ENCODE data around the gene SRSF8. TPM values are rescaled to one million over a fixed set of nuclear protein-coding genes. Genes with fewer than 3 reads are reported as not detected.

The SRSF8 gene
- total and polyA plus RNA-seq, 9 of the 15 experiments (the other 6 are each of a cell fraction or from before 2014, with no cell fraction given) = 18.0 to 53.4 (median 27.9) TPM

DNA sequence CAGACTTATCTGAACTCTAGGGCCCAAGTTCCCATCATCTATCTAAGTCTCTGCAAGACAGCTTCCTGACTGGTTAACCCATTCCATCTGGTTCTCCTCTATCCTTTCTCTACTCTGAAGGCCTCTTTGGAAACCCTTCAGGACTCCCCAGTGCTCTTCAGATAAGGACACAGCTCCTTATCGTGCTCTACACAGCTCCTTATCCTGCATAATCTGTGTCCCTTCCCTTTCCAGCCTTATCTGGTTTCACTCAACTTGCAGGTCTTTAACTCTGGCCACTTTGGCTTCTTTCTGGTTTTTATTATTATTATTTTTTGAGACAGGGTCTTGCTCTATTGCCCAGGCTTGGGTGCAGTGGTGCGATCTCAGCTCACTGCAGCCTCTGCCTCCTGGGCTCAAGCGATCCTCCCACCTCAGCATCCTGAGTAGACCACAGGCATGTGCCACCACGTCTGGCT is 33.5 kb downstream of the SRSF8 start (continued):
- TF ChIP-seq, protein P1, sequence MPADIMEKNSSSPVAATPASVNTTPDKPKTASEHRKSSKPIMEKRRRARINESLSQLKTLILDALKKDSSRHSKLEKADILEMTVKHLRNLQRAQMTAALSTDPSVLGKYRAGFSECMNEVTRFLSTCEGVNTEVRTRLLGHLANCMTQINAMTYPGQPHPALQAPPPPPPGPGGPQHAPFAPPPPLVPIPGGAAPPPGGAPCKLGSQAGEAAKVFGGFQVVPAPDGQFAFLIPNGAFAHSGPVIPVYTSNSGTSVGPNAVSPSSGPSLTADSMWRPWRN (IDR thresholded peaks at IDR 0.05; ENCODE audit: low read depth) = peak; percentile 82
- TF ChIP-seq ZNF146 (CRISPR knock-in tag; IDR thresholded peaks at IDR 0.05; ENCODE audit: unreplicated experiment) (no peak), PCBP2 (IDR thresholded peaks at IDR 0.05; ENCODE audit: low read depth, low read length, poor library complexity, severe bottlenecking) (no peak), PHF20 (IDR thresholded peaks at IDR 0.05; ENCODE audit: partially characterized antibody) (peak; percentile 60), ZNF143 (CRISPR knock-in tag; IDR thresholded peaks at IDR 0.05) (no peak), CBX2 (IDR thresholded peaks at IDR 0.05; ENCODE audit: insufficient read depth, low read length, poor library complexity, severe bottlenecking) (no peak), ZNF830 (CRISPR knock-in tag; IDR thresholded peaks at IDR 0.05) (no peak), KLF16 (IDR thresholded peaks at IDR 0.05) (peak; percentile 97), FOXK1 (CRISPR knock-in tag; IDR thresholded peaks at IDR 0.05; ENCODE audit: borderline replicate concordance) (no peak), ZNF668 (CRISPR knock-in tag; IDR thresholded peaks at IDR 0.05) (peak; percentile 45; the same call in 1 of the 2 replicates), ZBTB8A (IDR thresholded peaks at IDR 0.05; ENCODE audit: partially characterized antibody) (no peak), PHTF2 (CRISPR knock-in tag; IDR thresholded peaks at IDR 0.05) (0 out of 2 replicates have a peak, but pooled peaks have one; percentile 69), CTBP1 (IDR thresholded peaks at IDR 0.05; ENCODE audit: borderline replicate concordance) (peak; percentile 96), CBX3 (IDR thresholded peaks at IDR 0.05; ENCODE audit: borderline replicate concordance in 1 of 2, low read length in 2 of 2) (peak in 1 of 2 experiments; percentile 22; a peak in 1 of 3 replicates), ASH1L (IDR thresholded peaks at IDR 0.05; ENCODE audit: borderline replicate concordance, low read depth, partially characterized antibody) (no peak), PTTG1 (tag; IDR thresholded peaks at IDR 0.05; ENCODE audit: low read depth) (no peak), RFX1 (IDR thresholded peaks at IDR 0.05) (no peak), MYBL2 (IDR thresholded peaks at IDR 0.05; ENCODE audit: low read depth) (no peak; the same call in 1 of the 2 replicates), MYBL2 (CRISPR knock-in tag; IDR thresholded peaks at IDR 0.05; ENCODE audit: borderline replicate concordance) (no peak), ZNF197 (CRISPR knock-in tag; IDR thresholded peaks at IDR 0.05; ENCODE audit: low read depth) (peak; percentile 87; the same call in 1 of the 2 replicates)
- TF ChIP-seq, protein P2, sequence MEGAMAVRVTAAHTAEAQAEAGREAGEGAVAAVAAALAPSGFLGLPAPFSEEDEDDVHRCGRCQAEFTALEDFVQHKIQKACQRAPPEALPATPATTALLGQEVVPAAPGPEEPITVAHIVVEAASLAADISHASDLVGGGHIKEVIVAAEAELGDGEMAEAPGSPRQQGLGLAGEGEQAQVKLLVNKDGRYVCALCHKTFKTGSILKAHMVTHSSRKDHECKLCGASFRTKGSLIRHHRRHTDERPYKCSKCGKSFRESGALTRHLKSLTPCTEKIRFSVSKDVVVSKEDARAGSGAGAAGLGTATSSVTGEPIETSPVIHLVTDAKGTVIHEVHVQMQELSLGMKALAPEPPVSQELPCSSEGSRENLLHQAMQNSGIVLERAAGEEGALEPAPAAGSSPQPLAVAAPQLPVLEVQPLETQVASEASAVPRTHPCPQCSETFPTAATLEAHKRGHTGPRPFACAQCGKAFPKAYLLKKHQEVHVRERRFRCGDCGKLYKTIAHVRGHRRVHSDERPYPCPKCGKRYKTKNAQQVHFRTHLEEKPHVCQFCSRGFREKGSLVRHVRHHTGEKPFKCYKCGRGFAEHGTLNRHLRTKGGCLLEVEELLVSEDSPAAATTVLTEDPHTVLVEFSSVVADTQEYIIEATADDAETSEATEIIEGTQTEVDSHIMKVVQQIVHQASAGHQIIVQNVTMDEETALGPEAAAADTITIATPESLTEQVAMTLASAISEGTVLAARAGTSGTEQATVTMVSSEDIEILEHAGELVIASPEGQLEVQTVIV (CRISPR knock-in tag; IDR thresholded peaks at IDR 0.05; ENCODE audit: borderline replicate concordance) = no peak
- TF ChIP-seq, protein P3, sequence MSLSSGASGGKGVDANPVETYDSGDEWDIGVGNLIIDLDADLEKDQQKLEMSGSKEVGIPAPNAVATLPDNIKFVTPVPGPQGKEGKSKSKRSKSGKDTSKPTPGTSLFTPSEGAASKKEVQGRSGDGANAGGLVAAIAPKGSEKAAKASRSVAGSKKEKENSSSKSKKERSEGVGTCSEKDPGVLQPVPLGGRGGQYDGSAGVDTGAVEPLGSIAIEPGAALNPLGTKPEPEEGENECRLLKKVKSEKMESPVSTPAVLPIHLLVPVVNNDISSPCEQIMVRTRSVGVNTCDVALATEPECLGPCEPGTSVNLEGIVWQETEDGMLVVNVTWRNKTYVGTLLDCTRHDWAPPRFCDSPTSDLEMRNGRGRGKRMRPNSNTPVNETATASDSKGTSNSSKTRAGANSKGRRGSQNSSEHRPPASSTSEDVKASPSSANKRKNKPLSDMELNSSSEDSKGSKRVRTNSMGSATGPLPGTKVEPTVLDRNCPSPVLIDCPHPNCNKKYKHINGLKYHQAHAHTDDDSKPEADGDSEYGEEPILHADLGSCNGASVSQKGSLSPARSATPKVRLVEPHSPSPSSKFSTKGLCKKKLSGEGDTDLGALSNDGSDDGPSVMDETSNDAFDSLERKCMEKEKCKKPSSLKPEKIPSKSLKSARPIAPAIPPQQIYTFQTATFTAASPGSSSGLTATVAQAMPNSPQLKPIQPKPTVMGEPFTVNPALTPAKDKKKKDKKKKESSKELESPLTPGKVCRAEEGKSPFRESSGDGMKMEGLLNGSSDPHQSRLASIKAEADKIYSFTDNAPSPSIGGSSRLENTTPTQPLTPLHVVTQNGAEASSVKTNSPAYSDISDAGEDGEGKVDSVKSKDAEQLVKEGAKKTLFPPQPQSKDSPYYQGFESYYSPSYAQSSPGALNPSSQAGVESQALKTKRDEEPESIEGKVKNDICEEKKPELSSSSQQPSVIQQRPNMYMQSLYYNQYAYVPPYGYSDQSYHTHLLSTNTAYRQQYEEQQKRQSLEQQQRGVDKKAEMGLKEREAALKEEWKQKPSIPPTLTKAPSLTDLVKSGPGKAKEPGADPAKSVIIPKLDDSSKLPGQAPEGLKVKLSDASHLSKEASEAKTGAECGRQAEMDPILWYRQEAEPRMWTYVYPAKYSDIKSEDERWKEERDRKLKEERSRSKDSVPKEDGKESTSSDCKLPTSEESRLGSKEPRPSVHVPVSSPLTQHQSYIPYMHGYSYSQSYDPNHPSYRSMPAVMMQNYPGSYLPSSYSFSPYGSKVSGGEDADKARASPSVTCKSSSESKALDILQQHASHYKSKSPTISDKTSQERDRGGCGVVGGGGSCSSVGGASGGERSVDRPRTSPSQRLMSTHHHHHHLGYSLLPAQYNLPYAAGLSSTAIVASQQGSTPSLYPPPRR (CRISPR knock-in tag; IDR thresholded peaks at IDR 0.05; ENCODE audit: borderline replicate concordance) = no peak
